ENCODE results near the gene GNAO1.

The GNAO1 gene

DNA sequence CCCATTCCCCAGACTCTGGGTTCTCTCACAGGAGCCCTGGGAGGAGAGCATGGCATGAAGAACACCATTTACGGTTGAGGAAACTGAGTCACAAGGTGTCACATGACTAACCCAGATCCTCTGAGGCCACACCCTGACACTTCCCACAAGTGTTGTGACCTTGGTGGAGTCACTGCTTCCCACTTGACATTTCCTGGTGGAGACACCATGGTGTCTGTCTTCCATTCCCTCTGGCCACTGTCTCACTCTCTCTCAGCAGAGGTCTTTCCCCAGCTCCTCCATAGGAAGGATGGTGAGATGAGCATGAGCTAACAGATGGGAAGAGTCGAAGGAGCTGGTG, 116.2 kb downstream of the GNAO1 start:
- Histone ChIP-seq H3K27me3 (ENCODE audit: control insufficient read depth in 3 of 3, insufficient read depth in 3 of 3, low read depth in 1 of 3, low read length in 3 of 3) (peaks cover 0 to 10% (median 0%) of the 10 kb centered on the region in 3 experiments), H2AFZ (ENCODE audit: low read length) (no peak overlapping the region), H3K23ac (ENCODE audit: low read depth, low read length, poor library complexity) (no peak overlapping the region), H3K4me1 (ENCODE audit: control insufficient read depth in 2 of 2, insufficient read depth in 1 of 2, low read depth in 1 of 2, low read length in 2 of 2) (peaks cover 11 to 23% of the 10 kb centered on the region in 2 donors), H2BK15ac (ENCODE audit: low read length) (no peak overlapping the region), H3K79me1 (ENCODE audit: low read depth, low read length) (no peaks in the 10 kb centered on the region), H3K14ac (ENCODE audit: low read length) (no peak overlapping the region), H3K36me3 (replicated peaks in 1 of 2; ENCODE audit: control insufficient read depth in 2 of 2, insufficient read depth in 2 of 2, low read length in 2 of 2) (no peaks in the 10 kb centered on the region), H3K9me3 (replicated peaks in 1 of 2; ENCODE audit: control insufficient read depth in 2 of 2, insufficient read depth in 1 of 2, low read depth in 1 of 2, low read length in 2 of 2) (no peaks in the 10 kb centered on the region), H3K9ac (ENCODE audit: low read depth, low read length, poor library complexity) (no peak overlapping the region), H3K4me3 (ENCODE audit: low read length in 2 of 2) (no peak overlapping the region), H4K8ac (ENCODE audit: low read depth, low read length) (no peak overlapping the region), H3K18ac (ENCODE audit: low read length) (peak overlapping the region; percentile 15), H2BK12ac (ENCODE audit: low read length) (no peak overlapping the region), H3K4ac (ENCODE audit: low read length) (no peak overlapping the region), H3K27ac (replicated peaks; ENCODE audit: low read length) (no peak overlapping the region), H2AK5ac (ENCODE audit: low read depth, low read length) (no peak overlapping the region), H2BK120ac (ENCODE audit: low read depth, low read length) (no peak overlapping the region), H2BK5ac (ENCODE audit: low read length) (no peak overlapping the region), H3K4me2 (ENCODE audit: insufficient read depth, low read length, poor library complexity, severe bottlenecking) (no peak overlapping the region), H4K91ac (ENCODE audit: low read depth, low read length, poor library complexity) (no peak overlapping the region)
- no peak for DNase-seq (ENCODE audit: low spot score)
- WGBS, 2 donors (ENCODE audit: extremely low coverage in 2 of 2, insufficient read length in 2 of 2, insufficient replicate concordance in 1 of 2): no CpG with 5 or more reads among the region's 2 CpGs

GRCh38 chr16:56309008-56309407, 117.7 kb downstream of the GNAO1 start:
- peaks cover 11 to 21% of the 10 kb centered on the region in 2 donors for H3K4me1 ChIP-seq (ENCODE audit: control insufficient read depth in 2 of 2, insufficient read depth in 1 of 2, low read depth in 1 of 2, low read length in 2 of 2)
- no peak overlapping the region for H4K8ac ChIP-seq (ENCODE audit: low read depth, low read length)
- H3K18ac ChIP-seq (ENCODE audit: low read length): peak overlapping the region; percentile 9
- no peak overlapping the region for H3K4me2 ChIP-seq (ENCODE audit: insufficient read depth, low read length, poor library complexity, severe bottlenecking)
- peak overlapping the region; percentile 54 for H2BK5ac ChIP-seq (ENCODE audit: low read length)
- H3K9me3 ChIP-seq (replicated peaks in 1 of 2; ENCODE audit: control insufficient read depth in 2 of 2, insufficient read depth in 1 of 2, low read depth in 1 of 2, low read length in 2 of 2): no peaks in the 10 kb centered on the region
- H2AK5ac ChIP-seq (ENCODE audit: low read depth, low read length): peak overlapping the region; percentile 30
- no peak overlapping the region for H3K4me3 ChIP-seq (ENCODE audit: low read length in 2 of 2)
- peaks cover 0 to 10% (median 0%) of the 10 kb centered on the region in 3 experiments for H3K27me3 ChIP-seq (ENCODE audit: control insufficient read depth in 3 of 3, insufficient read depth in 3 of 3, low read depth in 1 of 3, low read length in 3 of 3)
- H3K14ac ChIP-seq (ENCODE audit: low read length): no peak overlapping the region
- H3K9ac ChIP-seq (ENCODE audit: low read depth, low read length, poor library complexity): no peak overlapping the region
- no peak overlapping the region for H4K91ac ChIP-seq (ENCODE audit: low read depth, low read length, poor library complexity)
- no peak overlapping the region for H2BK12ac ChIP-seq (ENCODE audit: low read length)
- peak overlapping the region; percentile 99 for H2BK15ac ChIP-seq (ENCODE audit: low read length)
- WGBS, 2 donors (ENCODE audit: extremely low coverage in 2 of 2, insufficient read length in 2 of 2, insufficient replicate concordance in 1 of 2): no CpG with 5 or more reads among the region's 3 CpGs
- no peak overlapping the region for H3K23ac ChIP-seq (ENCODE audit: low read depth, low read length, poor library complexity)
- DNase-seq (ENCODE audit: low spot score): no peak
- H2AFZ ChIP-seq (ENCODE audit: low read length): no peak overlapping the region
- peak overlapping the region; percentile 10 for H2BK120ac ChIP-seq (ENCODE audit: low read depth, low read length)
- no peak overlapping the region for H3K27ac ChIP-seq (replicated peaks; ENCODE audit: low read length)
- no peaks in the 10 kb centered on the region for H3K36me3 ChIP-seq (replicated peaks in 1 of 2; ENCODE audit: control insufficient read depth in 2 of 2, insufficient read depth in 2 of 2, low read length in 2 of 2)
- H3K4ac ChIP-seq (ENCODE audit: low read length): no peak overlapping the region
- no peaks in the 10 kb centered on the region for H3K79me1 ChIP-seq (ENCODE audit: low read depth, low read length)

DNA sequence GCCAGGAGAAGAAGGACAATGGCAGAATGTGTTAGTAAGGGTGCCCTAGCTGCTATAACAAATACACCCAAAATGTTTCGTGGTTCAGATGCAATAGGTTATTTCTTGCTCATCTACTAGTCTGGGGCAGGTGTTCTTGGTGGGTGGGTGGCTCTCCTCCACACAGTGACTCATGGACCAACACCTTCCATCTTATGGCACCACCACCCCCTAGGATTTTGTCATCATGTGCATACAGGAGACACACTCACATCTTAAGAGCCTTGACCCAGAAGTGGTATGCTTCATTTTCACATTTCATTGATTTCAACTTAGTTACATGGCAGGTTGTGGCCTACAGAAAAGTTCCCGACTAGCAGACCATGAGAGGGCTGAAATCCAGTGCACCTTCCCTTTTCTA, 119.4 kb downstream of the GNAO1 start:
- DNase-seq (ENCODE audit: low spot score): no peak
- Histone ChIP-seq H3K27ac (replicated peaks; ENCODE audit: low read length) (no peak overlapping the region), H2BK12ac (ENCODE audit: low read length) (no peak overlapping the region), H3K27me3 (ENCODE audit: control insufficient read depth in 3 of 3, insufficient read depth in 3 of 3, low read depth in 1 of 3, low read length in 3 of 3) (peaks cover 0 to 9% (median 0%) of the 10 kb centered on the region in 3 experiments), H2AK5ac (ENCODE audit: low read depth, low read length) (no peak overlapping the region), H2BK15ac (ENCODE audit: low read length) (no peak overlapping the region), H3K9ac (ENCODE audit: low read depth, low read length, poor library complexity) (no peak overlapping the region), H3K36me3 (replicated peaks in 1 of 2; ENCODE audit: control insufficient read depth in 2 of 2, insufficient read depth in 2 of 2, low read length in 2 of 2) (no peaks in the 10 kb centered on the region), H3K23ac (ENCODE audit: low read depth, low read length, poor library complexity) (no peak overlapping the region), H3K4me3 (ENCODE audit: low read length in 2 of 2) (no peak overlapping the region), H4K8ac (ENCODE audit: low read depth, low read length) (no peak overlapping the region), H2AFZ (ENCODE audit: low read length) (no peak overlapping the region), H3K14ac (ENCODE audit: low read length) (no peak overlapping the region), H2BK5ac (ENCODE audit: low read length) (no peak overlapping the region), H2BK120ac (ENCODE audit: low read depth, low read length) (no peak overlapping the region), H4K91ac (ENCODE audit: low read depth, low read length, poor library complexity) (no peak overlapping the region), H3K4me1 (ENCODE audit: control insufficient read depth in 2 of 2, insufficient read depth in 1 of 2, low read depth in 1 of 2, low read length in 2 of 2) (peaks cover 11 to 21% of the 10 kb centered on the region in 2 donors), H3K18ac (ENCODE audit: low read length) (no peak overlapping the region), H3K4ac (ENCODE audit: low read length) (no peak overlapping the region), H3K4me2 (ENCODE audit: insufficient read depth, low read length, poor library complexity, severe bottlenecking) (no peak overlapping the region), H3K9me3 (replicated peaks in 1 of 2; ENCODE audit: control insufficient read depth in 2 of 2, insufficient read depth in 1 of 2, low read depth in 1 of 2, low read length in 2 of 2) (no peaks in the 10 kb centered on the region), H3K79me1 (ENCODE audit: low read depth, low read length) (no peaks in the 10 kb centered on the region)
- WGBS, 2 donors (ENCODE audit: extremely low coverage in 2 of 2, insufficient read length in 2 of 2, insufficient replicate concordance in 1 of 2): no CpG with 5 or more reads among the region's 2 CpGs

GRCh38 chr16:56311208-56312027, 120.1 kb downstream of the GNAO1 start:
- Histone ChIP-seq H3K9ac (ENCODE audit: low read depth, low read length, poor library complexity) (no peak overlapping the region), H3K4me2 (ENCODE audit: insufficient read depth, low read length, poor library complexity, severe bottlenecking) (no peak overlapping the region), H3K4me1 (ENCODE audit: control insufficient read depth in 2 of 2, insufficient read depth in 1 of 2, low read depth in 1 of 2, low read length in 2 of 2) (peaks cover 5 to 14% of the 10 kb centered on the region in 2 donors), H3K4ac (ENCODE audit: low read length) (no peak overlapping the region), H2BK5ac (ENCODE audit: low read length) (peak overlapping the region; percentile 22), H3K27me3 (ENCODE audit: control insufficient read depth in 3 of 3, insufficient read depth in 3 of 3, low read depth in 1 of 3, low read length in 3 of 3) (peaks cover 0 to 3% (median 0%) of the 10 kb centered on the region in 3 experiments), H3K36me3 (replicated peaks in 1 of 2; ENCODE audit: control insufficient read depth in 2 of 2, insufficient read depth in 2 of 2, low read length in 2 of 2) (no peaks in the 10 kb centered on the region), H3K23ac (ENCODE audit: low read depth, low read length, poor library complexity) (no peak overlapping the region), H4K8ac (ENCODE audit: low read depth, low read length) (no peak overlapping the region), H2BK120ac (ENCODE audit: low read depth, low read length) (no peak overlapping the region), H2BK12ac (ENCODE audit: low read length) (no peak overlapping the region), H3K27ac (replicated peaks; ENCODE audit: low read length) (no peak overlapping the region), H3K79me1 (ENCODE audit: low read depth, low read length) (no peaks in the 10 kb centered on the region), H4K91ac (ENCODE audit: low read depth, low read length, poor library complexity) (no peak overlapping the region), H2AK5ac (ENCODE audit: low read depth, low read length) (peak overlapping the region; percentile 49), H3K4me3 (ENCODE audit: low read length in 2 of 2) (no peak overlapping the region), H3K14ac (ENCODE audit: low read length) (no peak overlapping the region), H2BK15ac (ENCODE audit: low read length) (peak overlapping the region; percentile 51), H2AFZ (ENCODE audit: low read length) (peak overlapping the region; percentile 51), H3K9me3 (replicated peaks in 1 of 2; ENCODE audit: control insufficient read depth in 2 of 2, insufficient read depth in 1 of 2, low read depth in 1 of 2, low read length in 2 of 2) (no peaks in the 10 kb centered on the region), H3K18ac (ENCODE audit: low read length) (peak overlapping the region; percentile 33)
- DNase-seq (ENCODE audit: low spot score): no peak
- no CpG with 5 or more reads among the region's 13 CpGs for WGBS, 2 donors (ENCODE audit: extremely low coverage in 2 of 2, insufficient read length in 2 of 2, insufficient replicate concordance in 1 of 2)
